ENCODE data around the gene HSD3B7.

DNA sequence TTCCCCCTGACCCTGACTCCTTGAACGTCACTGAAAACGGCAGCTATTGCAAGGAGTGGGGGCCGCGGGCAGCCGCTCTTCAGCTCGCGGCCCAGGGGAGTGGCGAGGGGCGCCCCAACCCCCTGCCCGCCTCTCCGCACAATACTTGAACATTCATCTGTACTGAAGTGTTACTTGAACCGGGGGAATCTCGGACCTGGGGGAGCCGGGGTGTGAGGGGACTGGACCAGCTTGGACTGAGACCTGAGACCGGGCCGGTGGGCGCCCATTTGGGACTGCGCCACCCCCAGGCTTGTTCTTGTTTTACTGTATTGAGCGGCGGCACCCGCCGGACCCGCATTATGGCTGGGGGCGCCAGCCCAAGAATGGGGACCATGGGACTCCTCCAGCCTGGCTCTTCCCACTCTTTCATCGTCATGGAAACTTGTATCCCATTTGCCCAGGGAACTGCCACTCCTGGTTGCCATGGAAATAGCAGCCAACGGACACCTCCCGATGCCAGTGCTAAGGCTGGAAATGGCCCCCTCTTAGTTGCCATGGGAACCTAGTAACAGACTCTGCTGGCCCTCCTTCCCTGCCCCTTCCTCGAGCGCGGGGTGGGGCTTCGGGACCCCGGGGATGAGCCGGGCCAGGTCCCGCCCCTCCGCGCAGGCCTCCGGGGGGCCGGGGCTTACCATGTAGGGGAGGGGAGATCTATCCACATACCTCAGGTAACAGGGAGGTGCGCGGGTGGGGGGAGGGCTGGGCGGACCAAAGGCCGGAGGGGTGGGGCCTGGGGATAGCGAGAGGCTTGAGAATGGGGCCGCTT, 36.9 kb upstream of the HSD3B7 start:
- TF ChIP-seq POLR2AphosphoS5 (IDR thresholded peaks at IDR 0.05; ENCODE audit: low read depth, low read length): 0 out of 2 replicates have a peak, but pooled peaks have one; percentile 4
- TF ChIP-seq POLR2A (IDR thresholded peaks at IDR 0.05; ENCODE audit: control extremely low read depth in 1 of 2, low read depth in 2 of 2, low read length in 2 of 2): peak; percentile 77 to 80; a peak in 2 of 3 replicates
- TF ChIP-seq TEAD4 (IDR thresholded peaks at IDR 0.05; ENCODE audit: low read depth, low read length): peak; percentile 34; the same call in 1 of the 2 replicates
- TF ChIP-seq, protein P1, sequence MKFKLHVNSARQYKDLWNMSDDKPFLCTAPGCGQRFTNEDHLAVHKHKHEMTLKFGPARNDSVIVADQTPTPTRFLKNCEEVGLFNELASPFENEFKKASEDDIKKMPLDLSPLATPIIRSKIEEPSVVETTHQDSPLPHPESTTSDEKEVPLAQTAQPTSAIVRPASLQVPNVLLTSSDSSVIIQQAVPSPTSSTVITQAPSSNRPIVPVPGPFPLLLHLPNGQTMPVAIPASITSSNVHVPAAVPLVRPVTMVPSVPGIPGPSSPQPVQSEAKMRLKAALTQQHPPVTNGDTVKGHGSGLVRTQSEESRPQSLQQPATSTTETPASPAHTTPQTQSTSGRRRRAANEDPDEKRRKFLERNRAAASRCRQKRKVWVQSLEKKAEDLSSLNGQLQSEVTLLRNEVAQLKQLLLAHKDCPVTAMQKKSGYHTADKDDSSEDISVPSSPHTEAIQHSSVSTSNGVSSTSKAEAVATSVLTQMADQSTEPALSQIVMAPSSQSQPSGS (IDR thresholded peaks at IDR 0.05; ENCODE audit: low read length): no peak
- TF ChIP-seq ZNF274 (IDR thresholded peaks at IDR 0.05; ENCODE audit: borderline replicate concordance, extremely low read depth, low read length): no peak
- peak; percentile 73 for TF ChIP-seq CREB1 (IDR thresholded peaks at IDR 0.05)

Measured in H1 (cell line).